ENCODE data around the gene CARD11.

CARD11 gene

GRCh38 chr7:3076163-3076562 is 32.5 kb upstream of the CARD11 start:
- H3K4me3 ChIP-seq (ENCODE audit: low read depth in 1 of 2, low read length in 1 of 2), result no peak overlapping the region

GRCh38 chr7:3075441-3075840 is 31.8 kb upstream of the CARD11 start:
- no peak for TF ChIP-seq CTCF (IDR thresholded peaks at IDR 0.05)
- no peak overlapping the region for H3K4me3 ChIP-seq (ENCODE audit: low read depth in 1 of 2, low read length in 1 of 2)
- H3K36me3 ChIP-seq, result no peaks in the 10 kb centered on the region
- H3K9me3 ChIP-seq, result no peaks in the 10 kb centered on the region
- no peaks in the 10 kb centered on the region for H3K27me3 ChIP-seq
- no peak overlapping the region for H3K27ac ChIP-seq
- H3K4me1 ChIP-seq (ENCODE audit: control insufficient read depth in 1 of 2, insufficient read depth in 1 of 2, low read depth in 1 of 2, low read length in 1 of 2), result no peaks in the 10 kb centered on the region

More at GRCh38 chr7:3076163-3076562, 32.5 kb upstream of the CARD11 start:
- Histone ChIP-seq H3K36me3 (no peaks in the 10 kb centered on the region), H3K9me3 (no peaks in the 10 kb centered on the region), H3K4me1 (ENCODE audit: control insufficient read depth in 1 of 2, insufficient read depth in 1 of 2, low read depth in 1 of 2, low read length in 1 of 2) (no peaks in the 10 kb centered on the region), H3K27ac (no peak overlapping the region), H3K27me3 (no peaks in the 10 kb centered on the region)
- no peak for TF ChIP-seq CTCF (IDR thresholded peaks at IDR 0.05)

DNA sequence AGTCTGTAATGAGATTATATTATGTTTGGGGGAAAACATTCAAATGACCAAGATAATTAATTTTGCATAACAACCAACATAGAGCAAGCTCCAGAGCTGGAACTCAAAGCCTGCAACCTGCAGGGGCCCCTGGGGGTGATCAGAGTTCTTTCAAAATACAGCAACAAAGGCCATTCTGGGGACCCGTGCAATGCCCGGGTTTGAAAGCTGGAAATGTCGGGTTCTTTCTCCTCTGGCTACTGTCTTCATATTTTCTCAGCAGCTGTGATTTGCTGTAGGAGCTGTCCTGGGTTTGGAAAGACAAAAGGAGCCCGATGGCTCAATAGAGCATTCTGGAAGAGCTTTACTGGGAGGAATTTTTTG is 30.8 kb upstream of the CARD11 start:
- no peaks in the 10 kb centered on the region for H3K27me3 ChIP-seq
- no peaks in the 10 kb centered on the region for H3K36me3 ChIP-seq
- no peak overlapping the region for H3K27ac ChIP-seq
- H3K4me1 ChIP-seq (ENCODE audit: control insufficient read depth in 1 of 2, insufficient read depth in 1 of 2, low read depth in 1 of 2, low read length in 1 of 2), result no peaks in the 10 kb centered on the region
- H3K4me3 ChIP-seq (ENCODE audit: low read depth in 1 of 2, low read length in 1 of 2), result no peak overlapping the region
- TF ChIP-seq CTCF (IDR thresholded peaks at IDR 0.05), result no peak
- no peaks in the 10 kb centered on the region for H3K9me3 ChIP-seq

DNA sequence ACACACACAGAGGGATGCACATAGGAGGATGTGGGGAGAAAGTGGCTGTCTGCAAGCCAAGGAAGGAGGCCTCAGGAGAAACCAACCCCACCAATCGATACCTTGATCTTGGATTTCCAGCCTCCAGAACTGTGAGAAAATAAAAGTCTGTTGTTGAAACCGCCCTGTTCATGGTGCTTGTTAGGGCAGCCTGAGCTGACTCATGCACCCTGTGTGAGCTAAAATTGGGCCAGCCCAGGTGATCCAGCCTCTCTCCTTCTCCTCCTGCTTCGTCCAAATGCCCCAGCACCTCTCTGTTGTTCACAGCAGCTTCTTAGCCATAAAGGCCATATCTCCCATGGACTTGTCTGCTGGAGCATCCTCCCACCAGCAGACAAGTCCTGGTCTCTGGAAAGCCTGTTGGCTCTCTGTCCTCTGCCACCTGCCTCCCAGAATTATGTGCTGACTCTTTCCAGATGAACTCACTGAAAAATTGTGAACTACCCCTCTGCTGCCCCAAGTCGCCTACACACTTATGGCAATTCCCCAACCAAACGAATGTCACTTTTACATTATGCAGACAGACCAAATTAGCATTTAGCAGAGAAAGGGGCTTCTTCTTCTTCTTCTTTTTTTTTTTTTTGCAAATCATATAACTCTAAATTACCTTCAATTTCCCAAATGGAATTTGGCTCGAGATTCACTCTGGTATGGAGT is 30.2 kb upstream of the CARD11 start:
- Histone ChIP-seq H3K27ac (no peak overlapping the region), H3K4me1 (ENCODE audit: control insufficient read depth in 1 of 2, insufficient read depth in 1 of 2, low read depth in 1 of 2, low read length in 1 of 2) (no peaks in the 10 kb centered on the region), H3K4me3 (ENCODE audit: low read depth in 1 of 2, low read length in 1 of 2) (no peak overlapping the region), H3K36me3 (no peaks in the 10 kb centered on the region), H3K27me3 (no peaks in the 10 kb centered on the region), H3K9me3 (no peaks in the 10 kb centered on the region)
- TF ChIP-seq CTCF (IDR thresholded peaks at IDR 0.05), result no peak

DNA sequence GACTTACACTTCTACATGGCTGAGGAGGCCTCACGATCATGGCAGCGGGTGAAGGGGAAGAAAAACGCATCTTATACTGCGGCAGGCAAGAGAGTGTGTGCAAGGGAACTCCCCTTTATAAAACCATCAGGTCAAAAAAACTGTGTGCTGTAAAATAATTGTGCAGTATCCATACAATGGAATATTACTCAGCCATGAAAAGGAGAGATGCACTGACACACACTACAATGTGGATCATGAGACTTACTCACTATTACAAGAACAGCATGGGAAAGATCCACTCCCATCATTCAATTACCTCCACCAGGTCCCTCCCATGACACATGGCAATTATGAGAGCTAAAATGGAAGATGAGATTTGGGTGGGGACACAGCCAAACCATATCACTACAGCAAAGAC is 27.2 kb upstream of the CARD11 start:
- Histone ChIP-seq H3K4me3 (ENCODE audit: low read depth in 1 of 2, low read length in 1 of 2) (no peak overlapping the region), H3K27me3 (no peaks in the 10 kb centered on the region), H3K4me1 (ENCODE audit: control insufficient read depth in 1 of 2, insufficient read depth in 1 of 2, low read depth in 1 of 2, low read length in 1 of 2) (no peaks in the 10 kb centered on the region), H3K36me3 (no peaks in the 10 kb centered on the region), H3K9me3 (no peaks in the 10 kb centered on the region), H3K27ac (no peak overlapping the region)
- no peak for TF ChIP-seq CTCF (IDR thresholded peaks at IDR 0.05)
